ENCODE data around the gene IRS2. TPM values are rescaled to one million over a fixed set of nuclear protein-coding genes. Genes with fewer than 3 reads are reported as not detected.

The IRS2 gene, protein sequence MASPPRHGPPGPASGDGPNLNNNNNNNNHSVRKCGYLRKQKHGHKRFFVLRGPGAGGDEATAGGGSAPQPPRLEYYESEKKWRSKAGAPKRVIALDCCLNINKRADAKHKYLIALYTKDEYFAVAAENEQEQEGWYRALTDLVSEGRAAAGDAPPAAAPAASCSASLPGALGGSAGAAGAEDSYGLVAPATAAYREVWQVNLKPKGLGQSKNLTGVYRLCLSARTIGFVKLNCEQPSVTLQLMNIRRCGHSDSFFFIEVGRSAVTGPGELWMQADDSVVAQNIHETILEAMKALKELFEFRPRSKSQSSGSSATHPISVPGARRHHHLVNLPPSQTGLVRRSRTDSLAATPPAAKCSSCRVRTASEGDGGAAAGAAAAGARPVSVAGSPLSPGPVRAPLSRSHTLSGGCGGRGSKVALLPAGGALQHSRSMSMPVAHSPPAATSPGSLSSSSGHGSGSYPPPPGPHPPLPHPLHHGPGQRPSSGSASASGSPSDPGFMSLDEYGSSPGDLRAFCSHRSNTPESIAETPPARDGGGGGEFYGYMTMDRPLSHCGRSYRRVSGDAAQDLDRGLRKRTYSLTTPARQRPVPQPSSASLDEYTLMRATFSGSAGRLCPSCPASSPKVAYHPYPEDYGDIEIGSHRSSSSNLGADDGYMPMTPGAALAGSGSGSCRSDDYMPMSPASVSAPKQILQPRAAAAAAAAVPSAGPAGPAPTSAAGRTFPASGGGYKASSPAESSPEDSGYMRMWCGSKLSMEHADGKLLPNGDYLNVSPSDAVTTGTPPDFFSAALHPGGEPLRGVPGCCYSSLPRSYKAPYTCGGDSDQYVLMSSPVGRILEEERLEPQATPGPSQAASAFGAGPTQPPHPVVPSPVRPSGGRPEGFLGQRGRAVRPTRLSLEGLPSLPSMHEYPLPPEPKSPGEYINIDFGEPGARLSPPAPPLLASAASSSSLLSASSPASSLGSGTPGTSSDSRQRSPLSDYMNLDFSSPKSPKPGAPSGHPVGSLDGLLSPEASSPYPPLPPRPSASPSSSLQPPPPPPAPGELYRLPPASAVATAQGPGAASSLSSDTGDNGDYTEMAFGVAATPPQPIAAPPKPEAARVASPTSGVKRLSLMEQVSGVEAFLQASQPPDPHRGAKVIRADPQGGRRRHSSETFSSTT (N-terminal part only)
- 10 to 100 TPM; 42.3 to 82.5 (median 52.6) TPM for total RNA-seq

DNA sequence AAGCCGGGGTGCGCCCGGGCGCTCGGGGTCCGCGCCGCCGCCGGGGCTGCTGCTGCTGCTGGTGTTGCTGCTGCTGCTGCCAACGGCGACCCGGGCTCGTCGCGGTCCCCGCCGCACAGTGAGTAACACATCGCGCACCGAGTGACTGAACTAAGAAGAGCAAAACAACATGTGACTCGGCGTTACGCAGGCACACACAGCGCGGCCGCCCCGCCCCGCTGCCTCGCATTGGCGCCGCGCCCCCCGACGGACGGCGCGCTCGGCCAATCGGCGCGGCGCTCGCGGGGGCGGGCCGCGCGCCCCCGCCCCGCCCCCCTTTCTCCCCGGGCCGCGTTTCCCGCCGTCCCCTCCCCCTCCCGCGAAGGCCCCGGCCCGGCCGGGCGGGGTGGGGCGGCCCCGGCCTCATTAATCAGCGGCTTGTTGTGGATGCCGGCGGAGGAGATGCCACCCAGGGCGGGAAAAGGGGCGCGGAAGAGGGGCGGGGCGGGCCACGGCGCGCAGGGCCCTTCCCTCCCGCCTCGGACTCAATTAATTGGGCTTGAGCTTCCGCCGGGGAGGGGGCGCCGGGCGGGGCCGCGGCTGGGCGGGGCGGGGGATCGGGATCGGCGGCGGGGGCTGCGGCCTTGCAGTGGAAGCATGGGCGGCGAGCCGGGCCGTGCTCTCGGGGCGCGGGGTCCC lies at the start of gene IRS2:
Gene IRS2 (minus strand): TSS at position 127 of the 678 bp plus-strand sequence. CDS start 530 bp downstream, outside the sequence.
- TF ChIP-seq, protein P1, sequence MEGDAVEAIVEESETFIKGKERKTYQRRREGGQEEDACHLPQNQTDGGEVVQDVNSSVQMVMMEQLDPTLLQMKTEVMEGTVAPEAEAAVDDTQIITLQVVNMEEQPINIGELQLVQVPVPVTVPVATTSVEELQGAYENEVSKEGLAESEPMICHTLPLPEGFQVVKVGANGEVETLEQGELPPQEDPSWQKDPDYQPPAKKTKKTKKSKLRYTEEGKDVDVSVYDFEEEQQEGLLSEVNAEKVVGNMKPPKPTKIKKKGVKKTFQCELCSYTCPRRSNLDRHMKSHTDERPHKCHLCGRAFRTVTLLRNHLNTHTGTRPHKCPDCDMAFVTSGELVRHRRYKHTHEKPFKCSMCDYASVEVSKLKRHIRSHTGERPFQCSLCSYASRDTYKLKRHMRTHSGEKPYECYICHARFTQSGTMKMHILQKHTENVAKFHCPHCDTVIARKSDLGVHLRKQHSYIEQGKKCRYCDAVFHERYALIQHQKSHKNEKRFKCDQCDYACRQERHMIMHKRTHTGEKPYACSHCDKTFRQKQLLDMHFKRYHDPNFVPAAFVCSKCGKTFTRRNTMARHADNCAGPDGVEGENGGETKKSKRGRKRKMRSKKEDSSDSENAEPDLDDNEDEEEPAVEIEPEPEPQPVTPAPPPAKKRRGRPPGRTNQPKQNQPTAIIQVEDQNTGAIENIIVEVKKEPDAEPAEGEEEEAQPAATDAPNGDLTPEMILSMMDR (IDR thresholded peaks at IDR 0.05; ENCODE audit: low read depth) = no peak

DNA sequence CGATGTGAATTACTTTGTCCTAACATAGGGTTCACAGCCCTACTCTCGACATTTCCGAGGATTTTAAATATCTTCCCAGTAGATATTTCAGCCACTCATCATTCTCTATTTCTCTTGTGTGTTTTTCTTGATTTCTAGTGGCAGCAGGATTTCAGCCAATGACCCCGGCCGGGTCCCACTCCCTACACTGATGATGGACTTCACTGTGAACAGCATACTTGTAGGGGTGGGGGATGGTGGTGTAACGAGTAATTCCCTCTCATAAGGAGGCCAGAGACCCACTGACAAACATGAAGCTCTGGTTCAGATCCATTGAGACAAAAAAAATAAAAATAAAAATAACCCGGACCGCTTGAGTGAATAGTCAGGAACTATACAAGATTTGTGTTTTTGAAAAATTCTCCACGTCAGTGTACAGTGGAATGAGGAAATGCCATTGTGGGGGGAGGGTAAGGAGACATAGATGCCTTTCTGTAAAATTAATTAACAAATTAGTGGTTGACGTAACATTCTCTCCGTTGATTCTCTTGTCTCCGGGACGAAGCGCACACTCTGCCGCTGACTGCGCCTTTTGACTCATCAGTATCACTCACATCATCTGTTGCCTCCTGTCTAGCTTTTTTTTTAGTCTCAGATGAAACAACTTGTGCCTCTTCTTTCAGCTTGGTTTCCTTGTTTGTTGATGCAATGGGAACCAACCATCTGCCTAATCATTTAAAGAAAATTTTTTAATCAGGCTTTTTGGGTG lies 48.8 kb upstream of the IRS2 start:
- TF ChIP-seq, protein P1 (IDR thresholded peaks at IDR 0.05; ENCODE audit: low read depth) = no peak

DNA sequence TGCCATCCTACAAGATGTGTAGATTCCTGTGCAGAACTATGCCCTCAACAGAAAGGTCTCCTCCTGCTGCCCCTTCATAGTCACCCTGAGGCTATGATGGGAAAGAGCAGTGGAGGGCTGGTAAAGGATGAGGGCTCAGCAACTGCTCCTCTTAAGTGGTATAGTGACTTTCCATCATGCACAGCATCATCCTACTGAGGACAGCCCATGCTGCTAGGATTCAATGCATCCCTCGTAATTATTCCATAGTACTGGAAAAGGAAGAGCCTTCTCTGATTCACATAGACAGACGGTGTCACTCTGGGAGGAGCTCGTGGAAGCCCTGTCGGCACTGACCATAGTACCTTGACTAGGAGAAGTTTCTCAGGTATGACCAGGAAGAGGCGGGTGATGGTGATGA lies 47.6 kb upstream of the IRS2 start:
- TF ChIP-seq, protein P1 (IDR thresholded peaks at IDR 0.05; ENCODE audit: low read depth) = no peak

DNA sequence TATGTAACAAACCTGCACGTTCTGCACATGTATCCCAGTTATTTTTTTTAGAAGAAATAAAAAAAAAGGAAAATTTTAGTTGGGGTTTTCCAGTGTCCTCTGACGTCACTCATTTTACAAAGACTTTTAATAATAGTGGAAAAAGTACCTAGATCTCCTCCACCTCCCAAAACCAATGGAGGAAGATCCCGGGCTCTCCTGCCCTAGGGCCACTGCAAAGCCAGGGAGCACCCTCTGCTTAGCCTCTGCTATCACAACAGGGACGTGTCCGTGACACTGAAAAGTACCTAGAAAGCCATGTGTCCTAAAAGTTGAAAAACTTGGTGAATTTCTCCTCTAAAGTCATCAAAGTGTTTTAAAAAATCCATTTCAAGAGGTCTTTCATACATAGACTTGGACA lies 46.7 kb upstream of the IRS2 start:
- TF ChIP-seq, protein P1 (IDR thresholded peaks at IDR 0.05; ENCODE audit: low read depth) = no peak

DNA sequence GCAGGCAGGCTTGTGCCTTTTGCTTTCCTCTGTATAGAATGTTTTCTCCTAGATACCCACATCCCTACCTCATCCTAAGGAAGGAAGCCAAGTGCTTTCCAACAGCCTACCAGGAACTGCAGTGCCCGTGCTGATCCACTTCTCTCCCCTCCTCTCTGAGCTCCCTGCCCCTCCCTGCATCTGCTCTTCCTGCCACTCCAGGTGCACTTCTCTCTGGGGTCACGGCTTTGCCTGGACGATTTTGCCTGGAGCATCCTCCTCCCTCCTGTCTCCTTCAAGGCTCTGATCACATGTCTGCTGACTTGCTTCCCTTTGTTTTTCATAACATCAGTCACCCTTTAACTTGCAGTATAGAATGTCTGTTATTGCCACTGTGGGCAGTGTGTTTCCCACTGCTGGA lies 34.7 kb upstream of the IRS2 start:
- TF ChIP-seq, protein P1 (IDR thresholded peaks at IDR 0.05; ENCODE audit: low read depth) = no peak

DNA sequence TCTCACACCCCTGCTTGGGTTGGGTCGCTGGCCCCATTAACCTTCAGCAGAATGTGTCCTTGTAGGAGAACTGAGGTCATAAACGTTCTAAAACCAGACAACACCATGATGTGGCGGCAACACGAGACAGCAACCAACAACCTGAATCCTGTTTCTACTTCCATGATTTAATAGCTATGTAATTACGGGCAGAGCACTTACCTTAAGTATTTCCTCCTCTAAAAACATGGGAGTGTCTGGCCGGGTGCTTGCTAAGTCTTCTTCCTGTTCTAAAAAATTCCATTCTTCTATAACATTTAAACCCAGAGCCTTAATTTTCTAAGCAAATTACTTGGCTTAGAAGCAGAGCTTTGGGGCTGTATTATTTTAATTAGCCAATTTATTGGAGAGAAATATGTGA lies 33.5 kb upstream of the IRS2 start:
- TF ChIP-seq, protein P1 (IDR thresholded peaks at IDR 0.05; ENCODE audit: low read depth) = no peak
